GM21576 (cell line): ENCODE measurements around the gene ACOT4.
A peak's percentile ranks its signal among the peaks of the same experiment; 100 is the strongest.
"Not testable (repeated sequence)": the region's sequence is repeated elsewhere in the genome, so short reads cannot be mapped to it uniquely, and the experiment has no call there.

Source experiments
- ATAC-seq: cut with Tn5 transposase; IDR thresholded peaks from one replicate; pipeline ENCODE4 v1.9.1; 2021; ENCODE audit warnings: mild to moderate bottlenecking, moderate library complexity; ENCODE audit not compliant: unreplicated experiment

The ACOT4 gene

GRCh38 chr14:73630009-73630780, 38.5 kb downstream of the ACOT4 start:
- ATAC-seq: no peak

DNA sequence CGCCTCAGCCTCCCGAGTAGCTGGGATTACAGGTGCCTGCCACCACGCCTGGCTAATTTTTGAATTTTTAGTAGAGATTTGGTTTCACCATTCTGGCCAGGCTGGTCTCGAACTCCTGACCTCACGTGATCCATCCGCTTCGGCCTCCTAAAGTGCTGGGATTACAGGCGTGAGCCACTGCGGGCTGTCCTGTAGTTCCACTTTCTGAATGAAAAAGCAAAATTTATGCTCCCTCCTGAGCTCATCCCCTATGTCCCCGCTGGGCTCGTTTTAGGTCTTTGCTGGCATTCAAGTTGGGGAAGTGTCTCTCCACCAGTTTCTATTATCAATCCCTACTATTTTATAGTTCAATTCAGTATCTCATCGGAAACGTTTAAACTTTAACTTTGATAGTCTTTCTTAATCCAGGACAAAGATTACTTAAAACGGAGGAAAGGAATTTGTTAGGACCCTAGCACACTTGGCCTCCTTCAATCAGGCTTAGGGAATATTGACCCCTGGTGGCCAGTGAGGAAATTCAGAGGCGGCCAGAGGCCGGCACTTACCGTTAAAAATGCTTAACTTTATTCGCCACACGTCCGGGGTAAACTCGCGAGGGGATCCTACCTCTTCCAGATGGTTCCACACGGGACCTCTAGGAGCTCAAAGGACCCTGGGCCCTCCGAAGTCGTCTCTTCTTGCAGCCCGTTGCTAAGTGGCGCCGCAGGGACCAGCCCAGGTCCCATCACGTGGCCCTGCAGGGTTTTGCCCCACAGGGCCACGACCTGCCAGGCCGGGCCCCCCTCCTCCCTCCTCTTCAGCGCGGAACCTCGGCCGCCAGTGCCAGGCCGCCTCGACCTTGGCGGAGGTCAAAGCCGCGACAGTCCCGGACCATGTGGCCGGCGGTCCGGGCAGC, 41.7 kb downstream of the ACOT4 start:
- no peak for ATAC-seq

GRCh38 chr14:73634011-73634833, 42.5 kb downstream of the ACOT4 start:
- no peak for ATAC-seq

- ATAC-seq: not testable (repeated sequence)
Observed at GRCh38 chr14:73636355-73636754, 44.7 kb downstream of the ACOT4 start.

- no peak for ATAC-seq
Observed at GRCh38 chr14:73637830-73638229, 46.2 kb downstream of the ACOT4 start.

DNA sequence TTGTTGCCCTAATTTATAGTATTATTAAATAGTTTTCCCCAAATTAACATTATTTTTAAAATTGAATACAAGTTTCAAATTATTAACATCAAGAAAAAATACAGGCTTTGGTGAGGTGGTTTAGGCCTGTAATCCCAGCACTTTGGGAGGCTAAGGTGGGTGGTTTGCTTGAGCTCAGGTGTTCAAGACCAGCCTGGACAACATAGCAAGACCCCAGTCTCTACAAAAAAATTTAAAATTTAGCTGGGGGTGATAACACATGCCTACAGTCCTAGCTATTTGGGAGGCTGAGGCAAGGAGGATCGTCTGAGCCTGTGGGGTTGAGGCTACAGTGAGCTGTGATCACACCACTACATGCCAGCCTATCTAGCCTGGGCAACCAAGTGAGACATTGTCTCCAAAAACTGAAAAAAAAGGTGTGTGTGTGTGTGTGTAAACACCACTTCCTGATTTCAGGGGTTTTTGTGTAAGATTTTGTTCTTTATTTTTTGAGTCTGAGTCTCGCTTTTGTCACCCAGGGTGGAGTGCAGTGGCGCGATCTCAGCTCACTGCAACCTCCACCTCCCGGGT, 49.2 kb downstream of the ACOT4 start:
- no peak for ATAC-seq

GRCh38 chr14:73644531-73645247, 53.0 kb downstream of the ACOT4 start, which contains the start of gene DNAL1:
Gene DNAL1 (plus strand): TSS chr14:73644986. CDS start chr14:73645040, 54 bp downstream.
- peak; percentile 93 for ATAC-seq

- ATAC-seq: no peak
Observed at GRCh38 chr14:73645248-73645610, 53.6 kb downstream of the ACOT4 start.
